ENCODE results near the gene ELP5.

ELP5 gene, protein sequence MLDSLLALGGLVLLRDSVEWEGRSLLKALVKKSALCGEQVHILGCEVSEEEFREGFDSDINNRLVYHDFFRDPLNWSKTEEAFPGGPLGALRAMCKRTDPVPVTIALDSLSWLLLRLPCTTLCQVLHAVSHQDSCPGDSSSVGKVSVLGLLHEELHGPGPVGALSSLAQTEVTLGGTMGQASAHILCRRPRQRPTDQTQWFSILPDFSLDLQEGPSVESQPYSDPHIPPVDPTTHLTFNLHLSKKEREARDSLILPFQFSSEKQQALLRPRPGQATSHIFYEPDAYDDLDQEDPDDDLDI

DNA sequence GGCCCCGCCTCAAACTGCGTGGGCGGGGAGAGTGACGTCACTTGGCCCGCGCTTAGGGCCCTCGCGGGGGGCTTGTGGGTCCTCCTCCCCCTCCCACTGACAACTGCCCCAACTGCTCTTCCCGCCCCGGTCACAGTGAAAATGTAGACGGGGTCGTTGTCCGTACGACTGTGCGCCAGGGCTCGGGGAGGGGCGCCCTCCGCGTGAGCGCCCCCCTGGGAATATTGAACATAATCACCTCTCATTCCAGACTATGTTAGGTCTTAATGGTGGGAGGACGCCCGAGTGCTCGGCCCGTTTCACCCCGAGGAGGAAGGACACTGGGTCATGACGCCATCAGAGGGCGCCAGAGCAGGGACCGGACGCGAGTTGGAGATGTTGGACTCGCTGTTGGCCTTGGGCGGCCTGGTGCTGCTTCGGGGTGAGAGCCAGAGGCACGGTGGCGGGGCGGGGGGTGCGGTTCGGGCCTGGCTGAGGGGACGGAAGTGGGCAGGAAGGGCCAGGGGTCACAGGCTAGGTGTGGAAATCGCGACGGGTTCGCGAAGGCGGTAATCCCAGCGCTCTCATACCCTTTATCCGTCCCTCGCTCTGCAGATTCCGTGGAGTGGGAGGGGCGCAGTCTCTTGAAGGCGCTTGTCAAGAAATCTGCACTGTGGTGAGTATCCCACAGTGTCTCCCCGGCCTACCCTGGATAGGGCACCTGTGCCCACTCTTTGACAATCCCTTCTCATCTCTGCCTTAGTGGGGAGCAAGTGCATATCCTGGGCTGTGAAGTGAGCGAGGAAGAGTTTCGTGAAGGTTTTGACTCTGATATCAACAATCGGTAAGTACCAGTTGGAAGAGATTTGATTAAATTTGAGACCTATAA lies at the start of gene ELP5:
TSS of gene ELP5 (plus strand) at position 40 of the 868 bp plus-strand sequence. CDS start at position 376, 336 bp downstream.
- DNase-seq (ENCODE audit: low read depth, low spot score), result peak; percentile 97

DNA sequence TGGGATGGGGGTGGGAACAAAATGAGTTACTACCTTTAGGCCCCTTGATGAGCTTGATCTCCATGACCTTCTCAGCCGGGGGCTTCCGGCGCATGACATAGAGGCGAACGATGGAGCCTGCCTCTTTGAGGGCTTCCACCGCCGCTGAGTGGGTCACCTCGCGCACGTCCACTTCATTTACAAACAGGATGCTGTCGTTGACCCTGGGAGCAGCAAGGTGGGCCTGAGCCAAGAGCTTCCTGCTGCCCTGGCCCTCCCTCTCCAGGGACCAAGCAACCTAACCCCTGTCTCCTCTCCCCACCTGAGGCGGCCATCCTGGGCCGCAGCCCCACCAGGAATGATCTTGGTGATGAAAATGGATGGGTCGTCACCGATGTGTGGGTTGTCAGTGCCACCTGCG lies 48.6 kb upstream of the ELP5 start:
- DNase-seq (ENCODE audit: low read depth, low spot score), result no peak

DNA sequence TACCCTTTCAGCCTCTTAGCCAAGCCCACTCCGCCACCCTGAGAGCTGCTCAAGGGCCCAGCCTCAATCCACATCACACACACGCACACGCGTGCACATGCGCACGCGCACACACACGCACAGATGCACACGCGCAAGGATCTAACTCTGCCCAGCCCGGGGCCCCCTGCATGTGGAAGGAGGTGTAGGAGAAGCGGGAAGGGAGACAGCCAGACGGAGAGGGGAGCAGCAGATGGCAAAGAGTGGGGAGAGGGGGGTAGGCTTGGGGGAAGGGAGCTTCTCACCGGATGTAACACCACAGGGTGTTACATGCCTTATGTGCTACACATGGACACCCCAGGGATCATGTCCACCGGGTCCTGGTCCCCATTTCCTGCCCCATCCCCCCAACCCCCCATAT lies 47.7 kb upstream of the ELP5 start:
- DNase-seq (ENCODE audit: low read depth, low spot score), result no peak

DNA sequence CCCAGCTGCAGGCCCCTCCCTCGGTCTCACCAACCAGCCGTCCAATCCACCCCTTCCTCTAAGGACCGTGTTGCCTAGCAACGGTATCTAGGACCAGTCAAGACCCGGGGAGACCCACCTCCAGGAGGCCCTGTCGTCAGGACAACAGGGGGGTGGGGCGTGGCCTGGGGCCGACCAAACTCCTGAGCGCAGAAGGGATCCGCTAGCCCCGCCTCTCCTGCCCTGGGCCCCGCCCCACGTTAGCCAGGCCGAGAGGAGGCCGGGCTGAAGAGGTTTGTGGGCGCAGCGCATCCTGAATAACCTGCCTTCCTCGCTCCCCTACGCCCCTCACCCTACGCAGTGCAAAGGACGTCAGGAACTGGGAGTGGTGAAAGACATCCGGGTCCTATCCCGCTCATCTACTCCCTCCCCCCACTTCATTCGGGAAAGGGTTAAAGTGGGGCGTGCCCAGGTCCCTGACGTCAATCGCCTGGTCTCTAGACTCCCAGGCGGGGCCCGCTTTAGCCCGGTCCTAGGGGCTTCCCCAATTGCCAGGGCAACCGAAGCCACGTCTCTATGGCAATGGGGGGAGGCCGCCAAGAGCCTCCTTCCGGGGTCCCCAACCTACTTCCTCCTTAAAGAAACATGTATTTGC lies 47.1 kb upstream of the ELP5 start:
- DNase-seq (ENCODE audit: low read depth, low spot score), result peak; percentile 80

DNA sequence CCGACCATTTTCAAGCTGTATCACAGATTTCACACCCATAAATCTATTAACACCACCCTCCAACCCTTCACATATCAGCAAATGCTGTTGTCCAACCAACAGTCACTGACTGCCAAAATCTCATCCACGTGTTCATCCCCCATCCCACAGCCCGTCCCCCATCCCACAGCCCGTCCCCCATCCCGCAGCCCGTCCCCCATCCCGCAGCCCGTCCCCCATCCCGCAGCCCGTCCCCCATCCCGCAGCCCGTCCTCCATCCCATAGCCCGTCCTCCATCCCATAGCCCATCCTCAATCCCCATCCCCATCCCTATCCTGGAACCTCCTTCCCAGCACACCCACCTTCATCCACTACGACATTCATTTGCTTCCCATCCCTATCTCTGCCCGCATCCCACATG lies 46.5 kb upstream of the ELP5 start:
- DNase-seq (ENCODE audit: low read depth, low spot score), result no peak

DNA sequence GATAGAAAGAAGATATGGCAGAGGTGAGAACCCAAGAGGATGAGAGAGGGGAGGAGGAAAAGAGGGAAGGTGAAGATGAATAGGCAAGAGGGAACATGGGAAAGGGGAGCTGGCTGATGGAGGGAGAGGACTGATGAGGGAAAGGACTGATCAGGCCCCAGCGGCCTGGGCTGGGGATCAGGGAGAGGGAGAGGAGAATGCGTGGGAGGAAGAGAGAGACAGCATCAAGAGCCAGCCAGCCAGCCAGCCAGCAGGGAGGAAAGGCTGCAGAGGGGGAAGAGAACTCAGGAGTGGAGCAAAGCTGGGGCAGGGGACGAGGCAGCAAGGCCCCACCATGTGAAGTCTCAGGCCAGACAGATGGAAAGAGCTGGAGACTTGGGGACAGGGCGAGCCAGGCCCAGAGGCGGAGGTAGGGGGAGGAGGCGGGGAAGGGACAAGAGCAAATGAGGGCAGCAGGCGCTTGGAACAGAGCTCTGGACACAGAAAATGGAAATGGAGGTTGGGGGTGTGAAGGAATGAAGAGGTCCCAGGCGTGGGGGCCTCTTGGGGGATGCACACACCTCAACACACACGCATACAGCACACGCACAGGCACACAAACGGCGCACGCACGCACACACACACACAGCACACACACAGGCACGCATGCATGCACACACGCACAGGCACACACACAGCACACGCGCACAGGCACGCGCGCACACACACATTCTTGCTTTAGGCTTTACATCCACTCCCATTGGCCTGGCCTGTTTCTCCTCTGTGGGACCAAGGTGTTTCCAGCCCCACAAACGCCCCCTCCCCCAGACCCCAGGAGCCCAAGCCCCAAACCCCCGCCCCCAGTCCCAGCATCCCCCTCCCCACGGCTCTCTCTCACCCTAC lies 44.7 kb upstream of the ELP5 start:
- no peak for DNase-seq (ENCODE audit: low read depth, low spot score)

DNA sequence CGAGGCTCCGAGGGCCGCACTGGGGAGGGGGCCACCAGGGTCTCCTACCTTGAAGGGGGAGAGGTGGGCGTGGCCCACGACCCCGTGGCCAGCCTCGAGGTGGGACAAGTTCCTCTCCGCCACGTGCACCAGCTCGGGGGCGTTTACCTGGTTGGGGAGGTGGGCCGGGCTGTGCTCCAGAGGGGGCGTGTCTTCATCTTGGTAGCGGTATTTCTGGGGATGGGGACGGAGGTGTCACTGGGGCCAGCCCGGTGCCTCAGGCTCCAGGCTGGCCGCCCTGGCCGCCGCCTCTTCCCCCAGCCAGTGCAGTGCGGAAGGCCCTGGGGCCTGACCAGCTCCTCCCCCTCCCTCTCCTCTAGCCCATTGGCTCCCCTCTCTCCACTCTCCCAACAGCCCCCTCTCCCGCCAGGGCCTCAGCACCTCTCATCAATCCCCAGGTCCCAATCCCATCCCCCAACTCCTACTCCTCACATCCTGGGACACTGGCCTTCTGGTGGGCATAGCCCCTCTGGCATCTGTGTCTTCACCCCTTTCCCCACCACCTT lies 43.9 kb upstream of the ELP5 start:
- DNase-seq (ENCODE audit: low read depth, low spot score), result no peak

DNA sequence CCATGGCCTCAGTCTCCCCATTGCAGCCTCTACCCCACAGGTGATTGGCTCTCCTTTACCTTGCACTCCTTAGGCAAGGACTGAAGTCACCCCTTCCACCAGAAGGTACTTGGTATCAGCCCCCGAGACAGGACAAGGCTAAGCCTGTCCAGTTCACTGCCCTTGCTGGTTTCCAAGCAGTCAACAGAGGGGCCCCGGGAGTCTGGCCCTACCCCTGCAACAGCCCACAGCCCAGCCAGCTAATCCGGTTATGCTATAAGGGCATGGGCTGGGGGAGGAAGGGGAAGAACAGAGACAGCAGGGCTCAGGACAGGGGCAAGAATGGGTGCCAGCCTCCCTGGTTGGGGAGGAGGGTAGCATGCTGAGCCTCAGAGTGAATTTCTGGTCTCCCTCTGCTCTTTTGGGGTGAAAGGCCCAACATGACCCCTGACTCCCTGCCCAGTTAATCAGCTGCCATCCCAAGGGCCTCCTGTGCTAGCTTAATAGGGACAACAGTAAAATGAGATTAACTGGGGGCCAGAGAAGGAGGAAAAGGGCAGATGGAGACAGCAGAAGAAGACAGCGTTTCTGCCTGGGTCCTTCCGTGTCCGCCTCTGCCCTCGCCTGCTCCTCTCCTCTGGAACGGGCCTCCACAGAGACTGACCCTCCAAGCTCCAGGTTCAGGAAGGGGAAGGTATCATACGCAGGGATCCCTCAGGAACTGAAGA lies 43.1 kb upstream of the ELP5 start:
- no peak for DNase-seq (ENCODE audit: low read depth, low spot score)

DNA sequence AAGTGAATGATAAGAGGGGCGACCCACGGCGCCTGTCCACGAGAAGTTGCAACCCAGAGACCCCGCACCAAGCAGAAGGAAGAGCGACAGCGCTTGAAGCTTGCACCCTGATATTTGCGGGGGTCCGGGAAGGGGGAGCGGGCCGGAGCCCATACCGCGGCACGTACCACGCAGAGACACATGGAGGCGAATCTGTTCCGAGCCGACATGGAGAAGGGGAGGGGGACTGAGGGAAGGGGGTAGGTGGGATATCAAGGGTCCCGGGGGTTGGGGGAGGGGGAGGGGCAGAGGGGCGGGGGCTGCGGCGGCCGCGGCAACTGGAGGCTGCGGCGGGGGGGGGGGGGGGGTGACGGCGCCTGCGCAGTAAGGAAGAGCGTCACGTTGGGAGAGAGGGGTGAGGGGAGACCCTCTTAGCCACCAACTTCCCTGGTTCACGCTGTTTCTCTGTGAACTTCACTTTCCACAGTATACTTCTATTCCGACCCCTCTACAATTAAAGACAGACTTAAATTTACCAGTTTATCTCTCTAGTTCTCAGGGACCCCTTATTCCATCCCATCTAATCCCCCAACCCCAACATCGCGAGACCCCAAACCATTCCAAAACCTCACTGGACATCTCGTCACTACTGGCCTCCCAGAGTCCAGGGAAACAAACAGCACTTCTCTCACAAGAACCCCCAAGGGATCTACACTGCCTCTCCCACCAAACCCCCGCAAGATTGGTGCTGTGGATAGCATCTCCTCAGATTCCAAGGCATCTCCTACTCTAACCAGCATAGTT lies 40.3 kb upstream of the ELP5 start:
- no peak for DNase-seq (ENCODE audit: low read depth, low spot score)

DNA sequence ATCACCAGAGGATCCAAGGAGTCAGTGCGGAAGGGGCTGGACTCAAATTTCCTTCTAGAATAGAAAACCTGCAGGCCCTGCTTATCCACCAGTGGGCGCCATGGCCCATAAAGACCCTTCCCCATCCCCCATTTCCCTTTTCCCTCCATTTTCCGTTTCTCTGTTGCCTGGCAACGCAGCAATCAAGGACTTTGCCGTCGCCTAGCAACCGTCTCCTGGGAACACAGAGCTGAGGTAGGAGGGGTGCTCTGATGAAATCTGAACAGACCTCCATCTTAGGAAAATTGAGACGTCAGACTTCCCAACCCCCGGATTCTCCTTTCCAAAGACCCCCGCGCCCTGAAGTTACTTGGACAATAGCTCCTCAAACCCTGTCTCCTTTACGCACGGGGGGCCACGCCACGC lies 38.1 kb upstream of the ELP5 start:
- peak; percentile 52 for DNase-seq (ENCODE audit: low read depth, low spot score)

DNA sequence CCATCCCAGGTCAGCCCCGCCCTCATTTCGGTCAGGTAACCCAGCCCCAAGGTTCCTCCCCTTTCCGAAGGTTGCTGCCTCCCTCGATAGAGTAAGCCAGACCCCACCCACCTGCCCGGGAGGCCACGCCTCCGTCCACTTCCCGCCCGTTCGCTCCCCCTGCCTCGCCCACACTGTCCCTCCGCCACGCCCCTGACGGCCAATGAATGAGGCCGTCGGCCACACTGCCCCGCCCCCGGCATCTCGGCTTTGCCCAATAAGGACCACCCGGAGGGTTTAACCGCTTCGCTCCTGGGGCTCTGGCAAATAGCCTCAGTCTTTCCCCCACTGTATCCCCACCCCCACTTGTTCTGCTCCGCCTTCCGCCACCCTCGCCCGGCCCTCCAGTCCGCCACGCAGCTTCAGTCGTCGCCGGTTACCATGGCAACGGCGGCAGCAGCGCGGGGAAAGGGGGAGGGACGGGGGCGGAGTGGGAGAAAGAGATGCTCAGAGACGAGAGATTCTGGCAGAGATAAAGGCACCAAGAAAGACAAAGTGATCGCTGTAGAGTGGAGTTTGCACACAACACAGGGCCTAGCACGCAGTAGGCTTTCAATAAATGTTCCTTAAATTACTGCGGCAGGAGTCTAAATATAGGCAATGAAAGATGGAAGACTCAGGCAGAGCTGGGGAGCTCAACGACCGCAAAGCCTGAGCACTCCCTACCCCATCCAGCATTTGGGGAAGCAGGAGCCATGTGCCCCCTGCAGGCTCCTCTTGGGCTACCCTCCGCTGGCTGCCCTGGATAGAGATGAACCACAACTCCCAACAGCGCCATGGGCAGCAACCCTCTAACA lies 37.5 kb upstream of the ELP5 start:
- peak; percentile 92 for DNase-seq (ENCODE audit: low read depth, low spot score)

DNA sequence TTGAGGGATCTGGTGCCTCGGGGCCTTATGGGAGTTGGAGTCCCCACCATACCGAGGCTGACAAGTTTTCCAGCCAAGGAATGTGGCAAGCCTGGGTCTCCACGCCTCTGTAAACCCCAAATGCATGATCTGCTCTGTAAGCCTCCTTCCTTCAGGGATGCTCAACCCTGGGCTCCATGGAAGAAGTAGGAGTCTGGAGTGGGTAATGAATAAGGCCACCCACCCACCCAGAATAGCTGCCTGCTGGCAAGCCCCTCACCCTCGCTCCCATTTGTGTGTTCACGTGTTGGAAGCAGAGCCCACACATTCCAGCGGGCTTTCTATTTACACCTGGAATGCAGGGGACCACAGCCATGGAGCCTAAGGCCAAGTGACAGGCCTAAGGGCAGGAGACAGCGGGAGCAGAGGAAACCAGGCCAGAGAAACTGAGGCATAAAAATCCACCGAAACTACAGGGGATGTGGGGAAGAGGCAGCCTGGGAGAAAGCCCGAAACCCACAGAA lies 36.8 kb upstream of the ELP5 start:
- DNase-seq (ENCODE audit: low read depth, low spot score), result no peak

DNA sequence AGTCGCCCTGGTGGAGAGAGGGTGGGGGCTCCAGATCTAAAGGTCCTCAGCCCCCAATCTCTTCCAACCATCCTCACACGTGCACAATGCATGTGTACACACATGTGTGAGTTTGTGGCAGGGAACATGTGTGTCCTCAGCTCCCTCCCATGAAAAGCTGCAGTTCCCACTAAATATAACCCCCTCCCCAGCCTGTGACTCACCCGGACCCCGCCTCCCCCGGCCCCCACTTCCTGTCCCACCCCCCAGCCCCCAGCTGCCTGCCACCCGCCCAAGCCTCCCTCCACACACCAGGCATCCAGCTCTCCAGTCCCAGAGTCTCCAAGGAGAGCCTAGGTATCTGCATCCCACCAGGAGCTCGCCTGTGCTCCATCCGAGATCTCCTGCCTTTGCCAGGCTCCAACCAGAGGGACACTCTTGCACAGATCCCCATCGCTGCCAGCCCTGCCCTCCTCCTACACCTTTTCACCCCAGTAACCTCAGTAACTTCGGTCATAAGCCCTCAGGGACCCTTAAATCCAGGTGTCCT lies 36.3 kb upstream of the ELP5 start:
- DNase-seq (ENCODE audit: low read depth, low spot score), result no peak

DNA sequence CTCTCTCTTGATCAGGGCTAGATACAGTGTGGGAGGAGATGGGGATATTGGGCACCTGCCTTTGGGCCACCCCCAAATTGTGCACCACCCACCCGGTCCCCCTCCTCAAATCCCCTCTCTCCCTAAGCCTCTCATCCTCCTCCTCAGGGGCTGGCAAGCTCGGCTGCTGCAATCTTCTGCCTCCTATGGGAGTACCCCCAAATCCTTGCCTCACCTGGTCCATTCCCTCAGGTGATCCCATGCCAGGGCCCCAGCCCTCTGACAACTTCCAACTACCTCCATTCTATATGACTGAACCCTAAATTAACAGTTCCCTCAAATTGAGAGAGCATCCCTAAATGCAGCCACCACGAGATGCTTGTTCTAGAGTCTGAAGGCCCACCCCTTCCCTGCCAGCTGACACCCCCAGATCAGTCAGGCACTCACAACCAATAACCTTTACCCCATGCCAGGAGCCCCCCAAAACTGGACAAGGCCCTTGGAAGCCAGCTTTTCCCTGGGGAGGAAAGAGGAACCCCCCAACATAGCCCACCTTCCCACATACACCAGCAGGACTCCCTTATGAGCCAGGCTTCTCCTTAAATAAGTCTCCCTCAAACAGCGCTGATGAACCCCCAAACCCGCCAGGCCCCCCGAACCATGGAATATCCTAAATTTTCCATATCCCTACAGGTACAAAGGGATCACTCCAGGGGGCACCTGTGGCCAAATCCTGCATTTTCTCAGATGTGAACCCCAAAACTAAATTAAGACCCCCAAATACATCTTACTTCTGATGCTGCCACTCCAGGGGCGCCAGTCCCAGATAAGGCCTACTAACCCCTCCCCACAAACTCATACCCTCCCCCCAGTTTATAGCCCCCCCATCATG lies 35.5 kb upstream of the ELP5 start:
- DNase-seq (ENCODE audit: low read depth, low spot score), result no peak

DNA sequence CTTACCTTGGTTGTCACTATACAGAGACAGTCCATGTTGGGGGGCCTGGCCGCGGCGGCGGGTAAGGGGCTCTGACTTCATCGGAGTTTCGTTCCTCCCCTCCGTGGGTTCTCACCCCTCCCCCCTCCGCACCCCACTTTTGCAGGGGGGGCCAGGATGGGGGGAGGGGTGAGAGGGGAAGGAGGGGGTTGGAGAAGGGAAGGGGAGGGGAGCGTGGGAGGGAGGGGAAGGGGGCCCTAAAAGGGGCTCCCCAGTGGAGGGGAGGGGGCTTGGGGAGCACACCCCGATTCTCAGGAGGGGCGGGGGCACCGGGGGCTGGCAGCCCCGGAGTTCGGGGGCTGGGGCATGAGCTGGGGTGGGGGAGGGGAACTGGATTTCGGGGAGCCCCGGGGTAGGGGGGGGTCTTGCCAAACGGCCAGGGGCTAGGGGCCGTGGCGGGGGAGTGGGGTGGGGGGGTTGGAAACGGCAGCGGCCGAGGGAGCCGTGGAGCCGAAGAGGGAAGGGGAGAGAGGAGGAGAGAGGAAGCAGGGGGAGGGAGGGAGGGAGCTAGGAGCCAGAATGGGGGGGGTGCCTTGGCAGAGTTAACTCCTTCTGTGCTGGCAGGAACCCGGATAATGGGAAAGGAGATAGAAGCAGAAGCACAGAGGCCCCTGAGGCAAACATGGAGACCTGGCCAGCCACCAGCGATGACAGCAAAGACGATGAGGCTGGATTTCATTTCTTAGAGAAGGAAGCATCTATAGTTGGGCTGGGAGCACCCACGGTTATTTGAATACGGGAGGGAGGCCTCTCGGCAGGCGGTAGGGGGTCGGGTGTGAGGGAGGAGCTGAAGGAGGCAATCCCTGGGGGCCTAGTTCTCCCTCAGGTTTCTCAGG lies 34.7 kb upstream of the ELP5 start:
- no peak for DNase-seq (ENCODE audit: low read depth, low spot score)

DNA sequence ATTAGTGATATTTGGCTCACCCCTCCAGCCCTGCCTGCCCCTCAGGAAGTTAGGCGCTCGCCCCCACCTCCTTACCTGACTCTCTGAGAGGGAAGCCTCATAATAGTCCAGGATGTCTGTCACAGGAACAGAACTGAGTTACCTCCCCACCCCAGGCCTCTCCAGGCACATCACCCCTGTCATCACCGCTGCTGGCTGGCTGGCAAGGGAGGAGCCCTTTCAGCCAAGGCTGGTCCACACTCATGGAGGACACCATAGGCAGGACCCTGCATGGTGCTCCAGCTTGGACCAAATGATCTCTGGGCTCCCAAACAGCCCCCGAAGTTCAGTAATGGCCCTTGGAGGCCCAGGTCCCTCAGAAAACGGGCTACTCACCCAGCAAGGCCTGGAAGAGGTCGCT lies 33.8 kb upstream of the ELP5 start:
- no peak for DNase-seq (ENCODE audit: low read depth, low spot score)

DNA sequence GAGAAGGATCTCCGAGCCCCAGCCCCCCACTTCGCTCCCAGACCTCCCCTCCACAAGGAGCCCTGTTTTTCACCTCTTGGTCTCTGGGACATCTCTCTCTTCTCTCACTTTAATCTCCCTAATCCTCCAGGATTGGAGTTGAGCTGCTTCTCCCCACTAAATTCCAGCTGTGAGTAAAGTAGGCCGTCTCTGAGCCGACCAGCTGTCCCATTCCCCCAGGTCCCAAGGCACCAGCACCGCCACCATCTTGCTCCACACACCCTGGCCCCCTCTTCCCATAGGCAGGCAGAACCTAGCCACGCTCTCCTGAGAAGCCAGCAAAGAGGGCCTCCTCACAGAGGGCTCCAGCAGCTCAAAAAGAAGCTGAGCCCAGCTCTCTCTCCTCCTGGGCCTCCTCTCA lies 33.3 kb upstream of the ELP5 start:
- no peak for DNase-seq (ENCODE audit: low read depth, low spot score)
